G401.6 (cell line): ENCODE measurements around the gene METTL26.

Experiments
- FAIRE-seq: peaks from 2 replicates; lab custom pipeline; 2012; peaks lifted over from hg19 to GRCh38; lab: Jason Lieb, UNC

Gene METTL26

DNA sequence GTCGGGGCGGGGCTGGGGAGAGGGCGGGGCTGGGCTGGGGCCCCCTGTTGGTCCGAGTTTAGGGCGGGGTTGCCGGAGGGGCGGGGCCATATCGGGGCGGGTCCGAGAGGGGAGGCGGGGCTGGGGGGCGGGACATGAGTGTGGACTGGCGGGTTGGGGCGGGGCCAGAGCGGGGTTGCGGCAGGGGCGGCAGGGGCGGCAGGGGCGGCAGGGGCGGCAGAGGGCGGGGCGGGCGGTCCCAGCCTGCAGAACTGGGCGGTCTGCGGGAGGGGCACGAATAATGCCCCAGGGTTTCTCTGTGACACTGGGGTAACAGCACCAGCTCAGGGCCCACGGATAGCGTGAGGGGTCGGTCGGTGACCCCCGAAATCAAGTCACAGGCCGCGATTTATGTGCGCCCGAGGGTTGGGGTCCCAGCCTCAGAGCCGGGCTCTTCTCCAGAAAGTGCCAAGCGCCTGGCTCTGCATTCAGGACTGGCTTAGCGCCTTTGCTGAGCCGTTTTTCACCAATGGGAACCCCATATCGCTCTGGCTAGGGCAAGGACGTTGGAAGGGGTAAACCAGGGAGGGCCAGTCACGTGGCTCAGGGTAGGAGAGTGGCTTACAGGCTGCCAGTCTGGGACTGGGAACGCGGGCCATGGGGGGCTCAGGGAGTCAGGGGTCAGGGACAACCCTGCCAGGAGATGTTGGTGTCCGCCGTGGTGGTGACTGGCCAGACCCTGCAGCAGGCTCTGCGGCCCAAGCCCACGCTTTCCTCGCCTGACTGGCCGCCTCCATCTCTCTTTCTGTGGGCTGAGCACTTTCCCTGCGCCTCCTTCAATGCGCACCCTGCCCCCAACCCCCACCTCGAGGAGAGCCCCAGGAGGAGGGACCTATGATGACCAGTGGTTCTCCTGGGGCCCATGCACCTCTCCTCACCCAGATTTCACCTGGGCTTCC is 1.2 kb upstream of the METTL26 start:
- FAIRE-seq, result no peak

GRCh38 chr16:635573-636205 is 416 bp downstream of the METTL26 start:
- FAIRE-seq, result no peak

- no peak for FAIRE-seq
Observed at GRCh38 chr16:634996-635395, 1.1 kb downstream of the METTL26 start.

- FAIRE-seq, result no peak
Observed at GRCh38 chr16:634051-634670, 1.9 kb downstream of the METTL26 start.

DNA sequence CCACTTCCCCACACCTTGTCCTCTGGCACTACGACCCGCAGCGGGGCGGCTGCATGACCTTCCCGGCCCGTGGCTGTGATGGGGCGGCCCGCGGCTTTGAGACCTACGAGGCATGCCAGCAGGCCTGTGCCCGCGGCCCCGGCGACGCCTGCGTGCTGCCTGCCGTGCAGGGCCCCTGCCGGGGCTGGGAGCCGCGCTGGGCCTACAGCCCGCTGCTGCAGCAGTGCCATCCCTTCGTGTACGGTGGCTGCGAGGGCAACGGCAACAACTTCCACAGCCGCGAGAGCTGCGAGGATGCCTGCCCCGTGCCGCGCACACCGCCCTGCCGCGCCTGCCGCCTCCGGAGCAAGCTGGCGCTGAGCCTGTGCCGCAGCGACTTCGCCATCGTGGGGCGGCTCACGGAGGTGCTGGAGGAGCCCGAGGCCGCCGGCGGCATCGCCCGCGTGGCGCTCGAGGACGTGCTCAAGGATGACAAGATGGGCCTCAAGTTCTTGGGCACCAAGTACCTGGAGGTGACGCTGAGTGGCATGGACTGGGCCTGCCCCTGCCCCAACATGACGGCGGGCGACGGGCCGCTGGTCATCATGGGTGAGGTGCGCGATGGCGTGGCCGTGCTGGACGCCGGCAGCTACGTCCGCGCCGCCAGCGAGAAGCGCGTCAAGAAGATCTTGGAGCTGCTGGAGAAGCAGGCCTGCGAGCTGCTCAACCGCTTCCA is 2.6 kb downstream of the METTL26 start:
- no peak for FAIRE-seq

- no peak for FAIRE-seq
Observed at GRCh38 chr16:632486-633335, 3.4 kb downstream of the METTL26 start.

- FAIRE-seq, result no peak
Observed at GRCh38 chr16:631808-632358, 4.2 kb downstream of the METTL26 start.

- no peak for FAIRE-seq
Observed at GRCh38 chr16:630815-631405, 5.2 kb downstream of the METTL26 start, which contains the start of gene WFIKKN1. Gene WFIKKN1 (plus strand): TSS chr16:630985. CDS start chr16:631254, 269 bp downstream.

- no peak for FAIRE-seq
Observed at GRCh38 chr16:630249-630814, 5.8 kb downstream of the METTL26 start.

- no peak for FAIRE-seq
Observed at GRCh38 chr16:629833-630248, 6.3 kb downstream of the METTL26 start.

DNA sequence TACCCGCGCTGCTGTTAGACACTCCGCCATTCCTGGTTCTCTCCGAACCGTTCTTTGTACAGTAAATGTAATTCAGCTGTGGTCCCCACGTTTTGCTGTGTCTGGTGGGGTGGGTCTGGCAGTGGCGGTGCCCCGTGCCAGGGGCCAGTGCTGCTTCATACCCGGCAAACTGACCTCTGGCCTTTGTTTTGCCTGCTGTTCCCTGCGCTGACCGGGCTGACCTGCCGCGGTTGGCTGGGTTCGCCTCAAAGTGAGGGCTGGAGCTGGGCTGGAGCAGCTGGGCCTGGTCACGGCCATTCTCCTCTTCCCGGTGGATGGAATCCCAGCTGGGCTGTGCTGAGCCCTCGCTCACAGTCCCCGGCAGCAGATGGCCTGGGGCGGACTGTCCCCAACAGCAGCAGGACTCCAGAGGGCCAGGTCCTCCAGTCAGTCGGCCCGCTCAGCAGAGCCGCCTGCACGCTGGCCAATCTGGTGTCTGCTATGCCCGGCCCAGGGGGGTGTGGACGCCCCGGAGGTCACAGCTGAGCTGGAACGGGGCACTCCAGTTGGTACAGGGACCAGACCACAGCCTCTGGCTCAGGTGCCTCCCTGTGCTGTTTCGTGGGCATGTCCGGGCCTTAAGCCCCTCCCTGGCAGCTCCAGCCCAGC is 6.8 kb downstream of the METTL26 start:
- FAIRE-seq, result no peak

DNA sequence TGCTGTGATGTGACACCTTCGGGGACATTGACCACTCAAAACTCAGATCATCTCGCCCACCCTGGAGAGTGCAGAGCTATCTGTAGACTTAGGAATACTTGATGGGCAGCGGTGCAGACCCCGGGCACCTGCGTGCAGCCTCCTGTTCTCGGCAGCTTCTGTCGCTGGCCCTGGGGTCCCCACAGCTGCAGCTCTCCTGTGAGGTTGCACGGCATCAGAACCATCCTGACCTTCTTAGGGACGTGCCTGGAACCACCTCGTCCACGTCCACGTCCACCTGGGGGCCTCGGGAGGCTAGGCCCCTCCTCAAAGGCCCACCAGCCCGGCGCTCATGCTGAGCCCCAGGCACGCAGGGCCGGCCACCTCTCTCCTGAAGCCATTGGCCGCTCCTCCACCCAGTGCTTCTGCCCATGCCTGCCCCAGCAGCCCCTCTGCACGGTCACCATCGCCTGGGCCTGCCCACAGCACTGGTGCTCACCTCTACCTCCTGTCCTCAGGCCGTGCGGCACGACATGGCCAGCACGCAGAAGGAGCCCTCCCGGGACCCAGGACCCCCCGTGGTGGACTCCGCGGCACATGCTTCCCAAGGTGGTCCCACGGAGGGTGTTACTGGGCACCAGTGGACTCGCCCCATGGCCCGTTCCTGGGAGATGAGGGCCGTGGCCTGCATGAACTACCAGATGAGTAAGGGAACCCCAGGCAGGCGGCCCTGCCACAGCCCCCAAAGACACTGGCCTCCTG is 7.6 kb downstream of the METTL26 start:
- FAIRE-seq, result no peak

- no peak for FAIRE-seq
Observed at GRCh38 chr16:627454-628239, 8.5 kb downstream of the METTL26 start.

DNA sequence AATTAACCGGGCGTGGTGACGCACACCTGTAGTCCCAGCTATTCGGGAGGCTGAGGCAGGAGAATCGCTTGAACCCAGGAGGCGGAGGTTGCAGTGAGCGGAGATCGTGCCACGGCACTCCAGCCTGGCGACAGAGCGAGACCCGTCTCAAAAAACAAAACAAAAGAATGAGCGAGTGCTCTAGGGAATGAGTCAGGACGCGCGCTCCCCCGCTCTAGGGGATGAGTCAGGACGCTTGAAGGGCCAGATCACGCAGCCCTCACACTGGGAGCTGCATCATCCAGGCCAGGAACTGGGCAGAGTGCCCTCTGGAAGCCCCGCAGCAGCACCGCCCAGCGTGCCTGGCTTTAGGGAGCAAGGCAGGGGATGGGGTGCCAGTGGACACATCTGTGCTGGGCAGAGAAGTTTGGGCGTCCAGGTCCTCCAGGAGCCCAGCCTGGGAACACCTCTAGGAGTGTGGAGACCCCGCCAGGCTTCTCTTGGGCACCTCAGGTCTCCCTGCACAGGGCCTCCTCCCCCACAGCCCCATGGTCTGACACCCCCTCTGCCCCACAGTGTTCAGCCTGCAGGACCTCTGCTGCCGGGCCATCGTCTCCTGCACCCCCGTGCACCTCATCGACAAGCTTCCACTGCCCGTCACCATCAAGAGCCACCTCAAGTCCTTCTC is 9.2 kb downstream of the METTL26 start:
- no peak for FAIRE-seq

- no peak for FAIRE-seq
Observed at GRCh38 chr16:625977-626765, 9.9 kb downstream of the METTL26 start.

- no peak for FAIRE-seq
Observed at GRCh38 chr16:625117-625976, 10.8 kb downstream of the METTL26 start.
